HEK293 (cell line): ENCODE measurements around the gene TNFAIP2.

ENCODE experiments used
- CTCF ChIA-PET: fragments of 350-600 bp; formaldehyde crosslinking; extraction: SDS; loops from one replicate; lab custom pipeline; 2021; ENCODE audit warnings: antibody characterized with exemption; lab: Yijun Ruan, JAX
- POLR2A ChIA-PET: fragments of 300-600 bp; formaldehyde crosslinking; extraction: SDS; loops from one replicate; lab custom pipeline; 2020; ENCODE audit warnings: antibody characterized with exemption, inconsistent platforms; lab: Yijun Ruan, JAX
- H3K27ac ChIP-seq: fragments of 200-500 bp; sonication (Bioruptor generic); 2 replicates; pipeline ENCODE4 v1.5.1; 2014; ENCODE audit warnings: low read depth, low read length, control low read depth, inconsistent platforms; ENCODE audit errors: extremely low read depth
- H3K36me3 ChIP-seq, 2 experiments: fragments of 200-500 bp in 1 of 2; sonication (Bioruptor generic) in 1 of 2; 1 replicate in 1 of 2; 2 replicates in 1 of 2; pipeline ENCODE4 v1.5.1; 2014 to 2017; ENCODE audit warnings: inconsistent platforms in 2 of 2, low read length in 2 of 2; ENCODE audit not compliant: control insufficient read depth in 2 of 2, insufficient read depth in 1 of 2
- H3K4me1 ChIP-seq: fragments of 200-500 bp; sonication (Bioruptor generic); 2 replicates; pipeline ENCODE4 v1.5.1; 2014; ENCODE audit warnings: mild to moderate bottlenecking, low read length, inconsistent platforms; ENCODE audit not compliant: control insufficient read depth, insufficient read depth
- H3K4me3 ChIP-seq: 2 replicates; pipeline ENCODE4 v1.5.1; 2011; ENCODE audit warnings: low read depth, mild to moderate bottlenecking, control low read depth, low read length, moderate library complexity
- H3K9me3 ChIP-seq: fragments of 200-500 bp; sonication (Bioruptor generic); 2 replicates; pipeline ENCODE4 v1.5.1; 2014; ENCODE audit warnings: low read depth, low read length, inconsistent platforms; ENCODE audit not compliant: control insufficient read depth, insufficient read depth
- ZBTB20 ChIP-seq: fragments of 450-650 bp; formaldehyde crosslinking; IDR thresholded peaks from 2 replicates; pipeline ENCODE4 v1.5.1; 2016; ENCODE audit warnings: missing biosample characterization, missing genetic modification characterization
- ZNF140 ChIP-seq: fragments of 450-650 bp; formaldehyde crosslinking; IDR thresholded peaks from 2 replicates; pipeline ENCODE4 v1.5.1; 2016; ENCODE audit warnings: missing biosample characterization, missing genetic modification characterization
- ZNF174 ChIP-seq: fragments of 450-650 bp; formaldehyde crosslinking; IDR thresholded peaks from 2 replicates; pipeline ENCODE4 v1.5.0; 2017; ENCODE audit warnings: missing biosample characterization, mild to moderate bottlenecking, missing genetic modification characterization
- ZNF214 ChIP-seq: fragments of 450-650 bp; formaldehyde crosslinking; IDR thresholded peaks from 2 replicates; pipeline ENCODE4 v1.5.1; 2017; ENCODE audit warnings: missing biosample characterization, mild to moderate bottlenecking, missing genetic modification characterization, borderline replicate concordance
- ZNF416 ChIP-seq: fragments of 450-650 bp; formaldehyde crosslinking; IDR thresholded peaks from 2 replicates; pipeline ENCODE4 v1.5.1; 2016; ENCODE audit warnings: missing biosample characterization, missing genetic modification characterization
- ZNF670 ChIP-seq: fragments of 450-650 bp; formaldehyde crosslinking; IDR thresholded peaks from 2 replicates; pipeline ENCODE4 v1.5.1; 2016; ENCODE audit warnings: missing biosample characterization, missing genetic modification characterization, low read depth
- ZSCAN16 ChIP-seq: fragments of 450-650 bp; formaldehyde crosslinking; IDR thresholded peaks from 2 replicates; pipeline ENCODE4 v1.5.1; 2016; ENCODE audit warnings: missing biosample characterization, missing genetic modification characterization
- TF ChIP-seq, protein P1 (sequence below): fragments of 450-650 bp; formaldehyde crosslinking; IDR thresholded peaks from 2 replicates; pipeline ENCODE4 v1.5.1; 2016; ENCODE audit warnings: missing biosample characterization, missing genetic modification characterization
- TF ChIP-seq, protein P2 (sequence below): fragments of 450-650 bp; formaldehyde crosslinking; IDR thresholded peaks from 2 replicates; pipeline ENCODE4 v1.5.1; 2017; ENCODE audit warnings: missing biosample characterization, missing genetic modification characterization
- TF ChIP-seq, protein P3 (sequence below): fragments of 450-650 bp; formaldehyde crosslinking; IDR thresholded peaks from 2 replicates; pipeline ENCODE4 v1.5.1; 2017; ENCODE audit warnings: missing biosample characterization, missing genetic modification characterization
- TF ChIP-seq, protein P4 (sequence below): fragments of 450-650 bp; formaldehyde crosslinking; IDR thresholded peaks from 2 replicates; pipeline ENCODE4 v1.5.1; 2016; ENCODE audit warnings: missing biosample characterization, missing genetic modification characterization
- TF ChIP-seq, protein P5 (sequence below): fragments of 450-650 bp; formaldehyde crosslinking; IDR thresholded peaks from 2 replicates; pipeline ENCODE4 v1.5.1; 2016; ENCODE audit warnings: missing biosample characterization, missing genetic modification characterization
- TF ChIP-seq, protein P6 (sequence below): fragments of 450-650 bp; formaldehyde crosslinking; IDR thresholded peaks from 2 replicates; pipeline ENCODE4 v1.5.1; 2017; ENCODE audit warnings: missing biosample characterization, missing genetic modification characterization
- TF ChIP-seq, protein P7 (sequence below): fragments of 450-650 bp; formaldehyde crosslinking; IDR thresholded peaks from 2 replicates; pipeline ENCODE4 v1.5.1; 2016; ENCODE audit warnings: missing biosample characterization, missing genetic modification characterization
- TF ChIP-seq, protein P8 (sequence below): fragments of 450-650 bp; formaldehyde crosslinking; conservative IDR thresholded peaks from 2 replicates; pipeline ENCODE4 v1.5.1; 2016; ENCODE audit warnings: low read depth, missing biosample characterization, missing genetic modification characterization

The TNFAIP2 gene

DNA sequence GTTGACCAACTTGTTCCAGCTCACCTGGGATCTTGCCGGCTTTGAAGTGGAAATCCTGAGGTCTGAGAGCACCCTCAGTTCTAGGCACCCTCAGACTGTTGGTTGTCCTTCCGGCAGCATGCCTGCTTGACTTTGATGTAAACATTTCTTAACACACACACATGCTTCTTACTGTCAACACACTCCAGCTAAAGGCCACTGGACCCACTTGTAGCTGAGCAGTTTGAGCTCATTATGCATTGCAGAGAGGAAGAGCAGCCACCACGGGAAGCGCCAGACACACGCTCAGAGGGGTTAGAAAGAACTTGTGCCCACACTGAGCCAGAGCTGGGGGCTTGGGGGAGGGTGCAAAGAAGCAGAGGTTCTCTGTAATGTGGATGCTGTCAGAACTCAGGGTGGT is 55.8 kb downstream of the TNFAIP2 start:
- TF ChIP-seq ZNF140 (tag by site-specific recombination) (no peak), ZSCAN16 (no peak), ZNF174 (no peak), ZNF416 (no peak), ZBTB20 (no peak), ZNF670 (tag by site-specific recombination) (no peak), ZNF214 (no peak)
- TF ChIP-seq, protein P1, sequence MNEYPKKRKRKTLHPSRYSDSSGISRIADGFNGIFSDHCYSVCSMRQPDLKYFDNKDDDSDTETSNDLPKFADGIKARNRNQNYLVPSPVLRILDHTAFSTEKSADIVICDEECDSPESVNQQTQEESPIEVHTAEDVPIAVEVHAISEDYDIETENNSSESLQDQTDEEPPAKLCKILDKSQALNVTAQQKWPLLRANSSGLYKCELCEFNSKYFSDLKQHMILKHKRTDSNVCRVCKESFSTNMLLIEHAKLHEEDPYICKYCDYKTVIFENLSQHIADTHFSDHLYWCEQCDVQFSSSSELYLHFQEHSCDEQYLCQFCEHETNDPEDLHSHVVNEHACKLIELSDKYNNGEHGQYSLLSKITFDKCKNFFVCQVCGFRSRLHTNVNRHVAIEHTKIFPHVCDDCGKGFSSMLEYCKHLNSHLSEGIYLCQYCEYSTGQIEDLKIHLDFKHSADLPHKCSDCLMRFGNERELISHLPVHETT (tag by site-specific recombination), result no peak
- TF ChIP-seq, protein P2, sequence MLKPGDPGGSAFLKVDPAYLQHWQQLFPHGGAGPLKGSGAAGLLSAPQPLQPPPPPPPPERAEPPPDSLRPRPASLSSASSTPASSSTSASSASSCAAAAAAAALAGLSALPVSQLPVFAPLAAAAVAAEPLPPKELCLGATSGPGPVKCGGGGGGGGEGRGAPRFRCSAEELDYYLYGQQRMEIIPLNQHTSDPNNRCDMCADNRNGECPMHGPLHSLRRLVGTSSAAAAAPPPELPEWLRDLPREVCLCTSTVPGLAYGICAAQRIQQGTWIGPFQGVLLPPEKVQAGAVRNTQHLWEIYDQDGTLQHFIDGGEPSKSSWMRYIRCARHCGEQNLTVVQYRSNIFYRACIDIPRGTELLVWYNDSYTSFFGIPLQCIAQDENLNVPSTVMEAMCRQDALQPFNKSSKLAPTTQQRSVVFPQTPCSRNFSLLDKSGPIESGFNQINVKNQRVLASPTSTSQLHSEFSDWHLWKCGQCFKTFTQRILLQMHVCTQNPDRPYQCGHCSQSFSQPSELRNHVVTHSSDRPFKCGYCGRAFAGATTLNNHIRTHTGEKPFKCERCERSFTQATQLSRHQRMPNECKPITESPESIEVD (tag by site-specific recombination), result no peak
- TF ChIP-seq, protein P3, sequence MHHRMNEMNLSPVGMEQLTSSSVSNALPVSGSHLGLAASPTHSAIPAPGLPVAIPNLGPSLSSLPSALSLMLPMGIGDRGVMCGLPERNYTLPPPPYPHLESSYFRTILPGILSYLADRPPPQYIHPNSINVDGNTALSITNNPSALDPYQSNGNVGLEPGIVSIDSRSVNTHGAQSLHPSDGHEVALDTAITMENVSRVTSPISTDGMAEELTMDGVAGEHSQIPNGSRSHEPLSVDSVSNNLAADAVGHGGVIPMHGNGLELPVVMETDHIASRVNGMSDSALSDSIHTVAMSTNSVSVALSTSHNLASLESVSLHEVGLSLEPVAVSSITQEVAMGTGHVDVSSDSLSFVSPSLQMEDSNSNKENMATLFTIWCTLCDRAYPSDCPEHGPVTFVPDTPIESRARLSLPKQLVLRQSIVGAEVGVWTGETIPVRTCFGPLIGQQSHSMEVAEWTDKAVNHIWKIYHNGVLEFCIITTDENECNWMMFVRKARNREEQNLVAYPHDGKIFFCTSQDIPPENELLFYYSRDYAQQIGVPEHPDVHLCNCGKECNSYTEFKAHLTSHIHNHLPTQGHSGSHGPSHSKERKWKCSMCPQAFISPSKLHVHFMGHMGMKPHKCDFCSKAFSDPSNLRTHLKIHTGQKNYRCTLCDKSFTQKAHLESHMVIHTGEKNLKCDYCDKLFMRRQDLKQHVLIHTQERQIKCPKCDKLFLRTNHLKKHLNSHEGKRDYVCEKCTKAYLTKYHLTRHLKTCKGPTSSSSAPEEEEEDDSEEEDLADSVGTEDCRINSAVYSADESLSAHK (tag by site-specific recombination), result no peak
- TF ChIP-seq, protein P4, sequence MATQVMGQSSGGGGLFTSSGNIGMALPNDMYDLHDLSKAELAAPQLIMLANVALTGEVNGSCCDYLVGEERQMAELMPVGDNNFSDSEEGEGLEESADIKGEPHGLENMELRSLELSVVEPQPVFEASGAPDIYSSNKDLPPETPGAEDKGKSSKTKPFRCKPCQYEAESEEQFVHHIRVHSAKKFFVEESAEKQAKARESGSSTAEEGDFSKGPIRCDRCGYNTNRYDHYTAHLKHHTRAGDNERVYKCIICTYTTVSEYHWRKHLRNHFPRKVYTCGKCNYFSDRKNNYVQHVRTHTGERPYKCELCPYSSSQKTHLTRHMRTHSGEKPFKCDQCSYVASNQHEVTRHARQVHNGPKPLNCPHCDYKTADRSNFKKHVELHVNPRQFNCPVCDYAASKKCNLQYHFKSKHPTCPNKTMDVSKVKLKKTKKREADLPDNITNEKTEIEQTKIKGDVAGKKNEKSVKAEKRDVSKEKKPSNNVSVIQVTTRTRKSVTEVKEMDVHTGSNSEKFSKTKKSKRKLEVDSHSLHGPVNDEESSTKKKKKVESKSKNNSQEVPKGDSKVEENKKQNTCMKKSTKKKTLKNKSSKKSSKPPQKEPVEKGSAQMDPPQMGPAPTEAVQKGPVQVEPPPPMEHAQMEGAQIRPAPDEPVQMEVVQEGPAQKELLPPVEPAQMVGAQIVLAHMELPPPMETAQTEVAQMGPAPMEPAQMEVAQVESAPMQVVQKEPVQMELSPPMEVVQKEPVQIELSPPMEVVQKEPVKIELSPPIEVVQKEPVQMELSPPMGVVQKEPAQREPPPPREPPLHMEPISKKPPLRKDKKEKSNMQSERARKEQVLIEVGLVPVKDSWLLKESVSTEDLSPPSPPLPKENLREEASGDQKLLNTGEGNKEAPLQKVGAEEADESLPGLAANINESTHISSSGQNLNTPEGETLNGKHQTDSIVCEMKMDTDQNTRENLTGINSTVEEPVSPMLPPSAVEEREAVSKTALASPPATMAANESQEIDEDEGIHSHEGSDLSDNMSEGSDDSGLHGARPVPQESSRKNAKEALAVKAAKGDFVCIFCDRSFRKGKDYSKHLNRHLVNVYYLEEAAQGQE (tag by site-specific recombination), result no peak
- TF ChIP-seq, protein P5, sequence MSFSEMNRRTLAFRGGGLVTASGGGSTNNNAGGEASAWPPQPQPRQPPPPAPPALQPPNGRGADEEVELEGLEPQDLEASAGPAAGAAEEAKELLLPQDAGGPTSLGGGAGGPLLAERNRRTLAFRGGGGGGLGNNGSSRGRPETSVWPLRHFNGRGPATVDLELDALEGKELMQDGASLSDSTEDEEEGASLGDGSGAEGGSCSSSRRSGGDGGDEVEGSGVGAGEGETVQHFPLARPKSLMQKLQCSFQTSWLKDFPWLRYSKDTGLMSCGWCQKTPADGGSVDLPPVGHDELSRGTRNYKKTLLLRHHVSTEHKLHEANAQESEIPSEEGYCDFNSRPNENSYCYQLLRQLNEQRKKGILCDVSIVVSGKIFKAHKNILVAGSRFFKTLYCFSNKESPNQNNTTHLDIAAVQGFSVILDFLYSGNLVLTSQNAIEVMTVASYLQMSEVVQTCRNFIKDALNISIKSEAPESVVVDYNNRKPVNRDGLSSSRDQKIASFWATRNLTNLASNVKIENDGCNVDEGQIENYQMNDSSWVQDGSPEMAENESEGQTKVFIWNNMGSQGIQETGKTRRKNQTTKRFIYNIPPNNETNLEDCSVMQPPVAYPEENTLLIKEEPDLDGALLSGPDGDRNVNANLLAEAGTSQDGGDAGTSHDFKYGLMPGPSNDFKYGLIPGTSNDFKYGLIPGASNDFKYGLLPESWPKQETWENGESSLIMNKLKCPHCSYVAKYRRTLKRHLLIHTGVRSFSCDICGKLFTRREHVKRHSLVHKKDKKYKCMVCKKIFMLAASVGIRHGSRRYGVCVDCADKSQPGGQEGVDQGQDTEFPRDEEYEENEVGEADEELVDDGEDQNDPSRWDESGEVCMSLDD, result no peak
- TF ChIP-seq, protein P6, sequence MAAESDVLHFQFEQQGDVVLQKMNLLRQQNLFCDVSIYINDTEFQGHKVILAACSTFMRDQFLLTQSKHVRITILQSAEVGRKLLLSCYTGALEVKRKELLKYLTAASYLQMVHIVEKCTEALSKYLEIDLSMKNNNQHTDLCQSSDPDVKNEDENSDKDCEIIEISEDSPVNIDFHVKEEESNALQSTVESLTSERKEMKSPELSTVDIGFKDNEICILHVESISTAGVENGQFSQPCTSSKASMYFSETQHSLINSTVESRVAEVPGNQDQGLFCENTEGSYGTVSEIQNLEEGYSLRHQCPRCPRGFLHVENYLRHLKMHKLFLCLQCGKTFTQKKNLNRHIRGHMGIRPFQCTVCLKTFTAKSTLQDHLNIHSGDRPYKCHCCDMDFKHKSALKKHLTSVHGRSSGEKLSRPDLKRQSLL (tag by site-specific recombination), result no peak
- TF ChIP-seq, protein P7, sequence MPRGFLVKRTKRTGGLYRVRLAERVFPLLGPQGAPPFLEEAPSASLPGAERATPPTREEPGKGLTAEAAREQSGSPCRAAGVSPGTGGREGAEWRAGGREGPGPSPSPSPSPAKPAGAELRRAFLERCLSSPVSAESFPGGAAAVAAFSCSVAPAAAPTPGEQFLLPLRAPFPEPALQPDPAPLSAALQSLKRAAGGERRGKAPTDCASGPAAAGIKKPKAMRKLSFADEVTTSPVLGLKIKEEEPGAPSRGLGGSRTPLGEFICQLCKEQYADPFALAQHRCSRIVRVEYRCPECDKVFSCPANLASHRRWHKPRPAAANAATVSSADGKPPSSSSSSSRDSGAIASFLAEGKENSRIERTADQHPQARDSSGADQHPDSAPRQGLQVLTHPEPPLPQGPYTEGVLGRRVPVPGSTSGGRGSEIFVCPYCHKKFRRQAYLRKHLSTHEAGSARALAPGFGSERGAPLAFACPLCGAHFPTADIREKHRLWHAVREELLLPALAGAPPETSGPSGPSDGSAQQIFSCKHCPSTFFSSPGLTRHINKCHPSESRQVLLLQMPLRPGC, result no peak
- TF ChIP-seq, protein P8, sequence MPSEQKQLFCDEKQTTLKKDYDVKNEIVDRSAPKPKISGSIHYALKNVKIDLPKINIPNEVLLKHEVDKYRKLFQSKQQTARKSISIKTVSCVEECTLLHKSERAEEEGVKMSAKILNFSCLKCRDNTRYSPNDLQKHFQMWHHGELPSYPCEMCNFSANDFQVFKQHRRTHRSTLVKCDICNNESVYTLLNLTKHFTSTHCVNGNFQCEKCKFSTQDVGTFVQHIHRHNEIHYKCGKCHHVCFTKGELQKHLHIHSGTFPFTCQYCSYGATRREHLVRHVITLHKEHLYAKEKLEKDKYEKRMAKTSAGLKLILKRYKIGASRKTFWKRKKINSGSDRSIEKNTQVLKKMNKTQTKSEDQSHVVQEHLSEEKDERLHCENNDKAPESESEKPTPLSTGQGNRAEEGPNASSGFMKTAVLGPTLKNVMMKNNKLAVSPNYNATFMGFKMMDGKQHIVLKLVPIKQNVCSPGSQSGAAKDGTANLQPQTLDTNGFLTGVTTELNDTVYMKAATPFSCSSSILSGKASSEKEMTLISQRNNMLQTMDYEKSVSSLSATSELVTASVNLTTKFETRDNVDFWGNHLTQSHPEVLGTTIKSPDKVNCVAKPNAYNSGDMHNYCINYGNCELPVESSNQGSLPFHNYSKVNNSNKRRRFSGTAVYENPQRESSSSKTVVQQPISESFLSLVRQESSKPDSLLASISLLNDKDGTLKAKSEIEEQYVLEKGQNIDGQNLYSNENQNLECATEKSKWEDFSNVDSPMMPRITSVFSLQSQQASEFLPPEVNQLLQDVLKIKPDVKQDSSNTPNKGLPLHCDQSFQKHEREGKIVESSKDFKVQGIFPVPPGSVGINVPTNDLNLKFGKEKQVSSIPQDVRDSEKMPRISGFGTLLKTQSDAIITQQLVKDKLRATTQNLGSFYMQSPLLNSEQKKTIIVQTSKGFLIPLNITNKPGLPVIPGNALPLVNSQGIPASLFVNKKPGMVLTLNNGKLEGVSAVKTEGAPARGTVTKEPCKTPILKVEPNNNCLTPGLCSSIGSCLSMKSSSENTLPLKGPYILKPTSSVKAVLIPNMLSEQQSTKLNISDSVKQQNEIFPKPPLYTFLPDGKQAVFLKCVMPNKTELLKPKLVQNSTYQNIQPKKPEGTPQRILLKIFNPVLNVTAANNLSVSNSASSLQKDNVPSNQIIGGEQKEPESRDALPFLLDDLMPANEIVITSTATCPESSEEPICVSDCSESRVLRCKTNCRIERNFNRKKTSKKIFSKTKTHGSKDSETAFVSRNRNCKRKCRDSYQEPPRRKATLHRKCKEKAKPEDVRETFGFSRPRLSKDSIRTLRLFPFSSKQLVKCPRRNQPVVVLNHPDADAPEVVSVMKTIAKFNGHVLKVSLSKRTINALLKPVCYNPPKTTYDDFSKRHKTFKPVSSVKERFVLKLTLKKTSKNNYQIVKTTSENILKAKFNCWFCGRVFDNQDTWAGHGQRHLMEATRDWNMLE (tag by site-specific recombination), result no peak
- TF ChIP-seq, all 188 proteins: peak for 0
- Histone ChIP-seq H3K9me3 (no peaks in the 10 kb centered on the region), H3K36me3 (no peaks in the 10 kb centered on the region), H3K4me3 (no peak overlapping the region), H3K27ac (no peak overlapping the region), H3K4me1 (no peaks in the 10 kb centered on the region)
- CTCF ChIA-PET, result interaction anchor here (0.5 to 0.9 kb wide), 4 partner anchors 9 to 128 kb away, joined by 3 to 4 read pairs (median 4); no protein-coding TSS in a partner anchor
- POLR2A ChIA-PET, result no interaction called here
